Esophagus muscularis mucosa (tissue), 4 donors: ENCODE data around the gene MT1X. TPM values are rescaled to one million over a fixed set of nuclear protein-coding genes. Genes with fewer than 3 reads are reported as not detected.

Source experiments
- DNase-seq: peaks from one replicate; pipeline ENCODE4 v3.0.0-alpha.2; 2017; ENCODE audit errors: extremely low spot score
- H3K27ac ChIP-seq, 4 donors: fragments of 200-600 bp; sonication (generic); replicated peaks in 1 of 4; 1 replicate in 3 of 4; 2 replicates in 1 of 4; pipeline ENCODE4 v1.5.1; 2016 to 2019; ENCODE audit warnings: mild to moderate bottlenecking in 1 of 4
- H3K27me3 ChIP-seq, 4 donors: fragments of 200-600 bp; sonication (generic); one replicate each; pipeline versions ENCODE4 v1.5.1 to v1.6.0; 2016 to 2019
- H3K36me3 ChIP-seq, 4 donors: fragments of 200-600 bp; sonication (generic); one replicate each; pipeline ENCODE4 v1.5.1; 2016 to 2019
- H3K4me1 ChIP-seq, 4 donors: fragments of 200-600 bp; sonication (generic); one replicate each; pipeline ENCODE4 v1.5.1; 2016 to 2019
- H3K4me3 ChIP-seq, 4 donors: fragments of 200-600 bp; sonication (generic); 1 replicate in 2 of 4; 2 replicates in 2 of 4; pipeline ENCODE4 v1.5.1; 2016 to 2019; ENCODE audit warnings: mild to moderate bottlenecking in 4 of 4, moderate library complexity in 1 of 4
- H3K9me3 ChIP-seq, 4 donors: fragments of 200-600 bp; sonication (generic); 1 replicate in 3 of 4; 2 replicates in 1 of 4; pipeline ENCODE4 v1.5.1; 2016 to 2019
- CTCF ChIP-seq, 3 experiments: fragments of 200-600 bp in 2 of 3; fragments of 450-650 bp in 1 of 3; sonication (generic) in 2 of 3; IDR thresholded peaks; one replicate each; pipeline ENCODE4 v1.5.1; 2017 to 2019; ENCODE audit warnings: antibody characterized with exemption in 3 of 3, mild to moderate bottlenecking in 2 of 3, moderate library complexity in 1 of 3
- EP300 ChIP-seq: sonication (generic); formaldehyde crosslinking; IDR thresholded peaks from one replicate; pipeline ENCODE4 v1.6.1; 2017; ENCODE audit warnings: antibody characterized with exemption
- POLR2A ChIP-seq: fragments of 450-650 bp; IDR thresholded peaks from one replicate; pipeline ENCODE4 v1.6.1; 2017; ENCODE audit warnings: antibody characterized with exemption, moderate library complexity, mild to moderate bottlenecking, low read depth
- POLR2AphosphoS5 ChIP-seq, 2 donors: sonication (generic); formaldehyde crosslinking; IDR thresholded peaks; one replicate each; pipeline ENCODE4 v1.6.1; 2017; ENCODE audit warnings: antibody characterized with exemption in 2 of 2
- WGBS: methylation state at CpG from one replicate; pipeline ENCODE4 v1.1.5; 2018; 5-methylcytosine and 5-hydroxymethylcytosine counted together
- intact Hi-C: fragments of 100-400 bp; cut with DNase I; formaldehyde crosslinking; loops from one replicate; pipeline ENCODE4 v1.15.1; 2023
- total RNA-seq, 4 donors: library from RNA; depleted of rRNA; stranded (reverse); fragments of >200 nt; gene quantifications; one replicate each; pipeline versions ENCODE4 v1.1.0 to v1.2.1, GENCODE V29; 2016

MT1X gene
- total RNA-seq, 4 donors from 2014 or later, result 283 to 1,221 (median 512) TPM

- no peaks in the 10 kb centered on the region for H3K36me3 ChIP-seq
- 95% methylated on average over 2 of the region's 2 CpGs for WGBS
- H3K9me3 ChIP-seq, result no peaks in the 10 kb centered on the region
- H3K4me3 ChIP-seq, result no peak overlapping the region
- no peak for TF ChIP-seq POLR2A
- TF ChIP-seq CTCF (IDR thresholded peaks at IDR 0.05), result no peak
- TF ChIP-seq EP300, result no peak
- DNase-seq, result no peak
- intact Hi-C loops, result no loop called here
- no peak overlapping the region for H3K27ac ChIP-seq
- H3K27me3 ChIP-seq, result no peaks in the 10 kb centered on the region
- H3K4me1 ChIP-seq, result peaks cover 17 to 42% (median 27%) of the 10 kb centered on the region in 4 donors
Observed at GRCh38 chr16:56732366-56732765, 50.1 kb downstream of the MT1X start.

GRCh38 chr16:56732832-56733231 is 50.6 kb downstream of the MT1X start:
- 90% methylated on average over 1 of the region's 1 CpG for WGBS
- no peak overlapping the region for H3K27ac ChIP-seq
- intact Hi-C loops, result no loop called here

More at GRCh38 chr16:56732832-56733231, 50.6 kb downstream of the MT1X start:
- no peak for TF ChIP-seq POLR2A
- TF ChIP-seq CTCF (IDR thresholded peaks at IDR 0.05), result no peak
- TF ChIP-seq POLR2AphosphoS5 (IDR thresholded peaks at IDR 0.05), result no peak
- TF ChIP-seq EP300, result no peak
- DNase-seq, result no peak
- Histone ChIP-seq H3K36me3 (no peaks in the 10 kb centered on the region), H3K9me3 (no peaks in the 10 kb centered on the region), H3K4me3 (no peak overlapping the region), H3K4me1 (peaks cover 17 to 40% (median 26%) of the 10 kb centered on the region in 4 donors), H3K27me3 (no peaks in the 10 kb centered on the region)

Other genes with a start within 250 kb of the MT1X start
- 10 to 100 TPM; 35.5 to 46.7 (median 39.9) TPM for gene NUDT21, start 231.1 kb upstream of the MT1X start, total RNA-seq
- gene OGFOD1, start 230.9 kb upstream of the MT1X start, total RNA-seq, result 10 to 100 TPM; 18.3 to 47.1 (median 33.1) TPM
- 10 to 100 TPM; 33.2 to 47.8 (median 39.0) TPM for gene BBS2, start 162.4 kb upstream of the MT1X start, total RNA-seq
- not detected for gene MT4, start 117.4 kb upstream of the MT1X start, total RNA-seq
- 10 to 100 TPM in 1 of 4 donors, 1 to 10 TPM in 3; 2.0 to 12.5 (median 4.1) TPM for gene MT3, start 92.9 kb upstream of the MT1X start, total RNA-seq
- gene MT2A, start 73.9 kb upstream of the MT1X start, total RNA-seq, result 100 to 1,000 TPM in 3 of 4 donors, 10 to 100 TPM in 1; 27.0 to 528 (median 116) TPM
- gene MT1E, start 56.7 kb upstream of the MT1X start, total RNA-seq, result 100 to 1,000 TPM in 3 of 4 donors, 10 to 100 TPM in 1; 57.7 to 428 (median 146) TPM
- gene MT1M, start 49.8 kb upstream of the MT1X start, total RNA-seq, result 10 to 100 TPM in 3 of 4 donors, 1 to 10 TPM in 1; 3.7 to 74.9 (median 14.9) TPM
- 100 to 1,000 TPM in 1 of 4 donors, 10 to 100 TPM in 1, 1 to 10 TPM in 1, not detected in 1; 1.7 to 371 (median 21.3) TPM for gene MT1A, start 43.8 kb upstream of the MT1X start, total RNA-seq
- gene MT1B, start 30.6 kb upstream of the MT1X start, total RNA-seq, result not detected
- gene MT1F, start 24.5 kb upstream of the MT1X start, total RNA-seq, result 1 to 10 TPM; 2.1 to 7.1 (median 5.0) TPM
- gene MT1G, start 14.4 kb upstream of the MT1X start, total RNA-seq, result 10 to 100 TPM in 2 of 4 donors, 1 to 10 TPM in 1, not detected in 1; 4.9 to 59.0 (median 19.0) TPM
- not detected for gene MT1H, start 12.7 kb upstream of the MT1X start, total RNA-seq
- 10 to 100 TPM; 34.0 to 47.5 (median 36.5) TPM for gene NUP93, start 47.7 kb downstream of the MT1X start, total RNA-seq
- gene SLC12A3, start 182.7 kb downstream of the MT1X start, total RNA-seq, result not detected
- gene HERPUD1, start 249.7 kb downstream of the MT1X start, total RNA-seq, result 10 to 100 TPM; 64.0 to 99.7 (median 71.5) TPM